K562 (cell line): ENCODE results near the gene RMI1. TPM values are rescaled to one million over a fixed set of nuclear protein-coding genes. Genes with fewer than 3 reads are reported as not detected.

ENCODE experiments used
- ARID1B ChIP-seq: fragments of 450-650 bp; IDR thresholded peaks from 2 replicates; pipeline ENCODE4 v1.6.1; 2016; ENCODE audit warnings: antibody characterized with exemption, mild to moderate bottlenecking, inconsistent platforms
- CEBPB ChIP-seq: fragments of 450-650 bp; IDR thresholded peaks from 2 replicates; pipeline ENCODE4 v1.6.1; 2016; ENCODE audit warnings: missing genetic modification characterization, missing compliant biosample characterization
- CTBP1 ChIP-seq: fragments of 450-650 bp; IDR thresholded peaks from 2 replicates; pipeline ENCODE4 v1.6.1; 2016; ENCODE audit warnings: borderline replicate concordance
- DMBX1 ChIP-seq: fragments of 250-450 bp; sonication (Bioruptor Pico); IDR thresholded peaks from 2 replicates; pipeline ENCODE4 v1.8.0; 2022; ENCODE audit warnings: inconsistent platforms, mild to moderate bottlenecking, moderate library complexity, borderline replicate concordance
- E2F8 ChIP-seq: fragments of 450-650 bp; IDR thresholded peaks from 2 replicates; pipeline ENCODE4 v1.7.1; 2018; ENCODE audit warnings: mild to moderate bottlenecking, low read depth; ENCODE audit not compliant: partially characterized antibody
- FOXA3 ChIP-seq, 2 experiments: fragments of 450-650 bp in 1 of 2; sonication (generic) in 1 of 2; formaldehyde crosslinking; IDR thresholded peaks in 1 of 2; conservative IDR thresholded peaks in 1 of 2; 2 replicates each; pipeline versions ENCODE4 v1.4.0 to v1.8.0; 2020 to 2022; ENCODE audit warnings: mild to moderate bottlenecking in 2 of 2, missing genetic modification reagents in 1 of 2
- HOMEZ ChIP-seq: fragments of 250-450 bp; sonication (Bioruptor Pico); IDR thresholded peaks from 2 replicates; pipeline ENCODE4 v1.4.0; 2020; ENCODE audit warnings: mild to moderate bottlenecking, moderate library complexity
- KHSRP ChIP-seq: fragments of 450-650 bp; IDR thresholded peaks from 2 replicates; pipeline ENCODE4 v1.6.1; 2017
- NR2F6 ChIP-seq: fragments of 450-650 bp; formaldehyde crosslinking; IDR thresholded peaks from 2 replicates; pipeline ENCODE4 v1.4.0; 2020; ENCODE audit warnings: mild to moderate bottlenecking
- PML ChIP-seq: IDR thresholded peaks from 2 replicates; pipeline ENCODE4 v1.6.1; 2012; ENCODE audit warnings: low read length, inconsistent platforms
- SMAD3 ChIP-seq: fragments of 450-650 bp; formaldehyde crosslinking; conservative IDR thresholded peaks from 2 replicates; pipeline ENCODE4 v1.4.0; 2020; ENCODE audit warnings: mild to moderate bottlenecking
- THRB ChIP-seq: fragments of 450-650 bp; formaldehyde crosslinking; conservative IDR thresholded peaks from 2 replicates; pipeline ENCODE4 v1.4.0; 2022; ENCODE audit warnings: mild to moderate bottlenecking, missing genetic modification characterization
- ZBTB17 ChIP-seq: fragments of 450-650 bp; formaldehyde crosslinking; IDR thresholded peaks from 2 replicates; pipeline ENCODE4 v1.4.0; 2020; ENCODE audit warnings: mild to moderate bottlenecking
- ZBTB2 ChIP-seq: fragments of 450-650 bp; IDR thresholded peaks from 2 replicates; pipeline ENCODE4 v1.6.1; 2016; ENCODE audit warnings: antibody characterized with exemption
- ZBTB8A ChIP-seq: fragments of 450-650 bp; IDR thresholded peaks from 2 replicates; pipeline ENCODE4 v1.6.1; 2018; ENCODE audit warnings: mild to moderate bottlenecking, moderate library complexity; ENCODE audit not compliant: partially characterized antibody
- polyA plus RNA-seq, 8 experiments: library from polyadenylated mRNA; depleted of rRNA in 4 of 8; stranded (reverse) in 5 of 8; unstranded in 3 of 8; fragments of >200 nt; fragmentation: Nextera tagmentation in 2 of 8; fragmentation: Illumina TruSeq in 1 of 8; extraction: Ambion mirVana in 2 of 8; extraction: Trizol in 1 of 8; gene quantifications; 2 replicates each; pipeline versions ENCODE4 v1.2.1 to v1.2.3, GENCODE V29; 2011 to 2014; ENCODE audit warnings: inconsistent platforms in 1 of 8, missing spikeins in 1 of 8
- total RNA-seq, 7 experiments: library from RNA; depleted of rRNA in 6 of 7; stranded (reverse); fragments of >200 nt in 6 of 7; fragmentation: Illumina TruSeq in 2 of 7; extraction: Trizol in 2 of 7; gene quantifications; 2 replicates each; pipeline versions ENCODE4 v1.2.1 to v1.2.3, GENCODE V29; 2011 to 2021; ENCODE audit warnings: low replicate concordance in 1 of 7
- TF ChIP-seq, protein P1 (sequence below): fragments of 450-650 bp; formaldehyde crosslinking; IDR thresholded peaks from 2 replicates; pipeline ENCODE4 v1.4.0; 2020; ENCODE audit warnings: mild to moderate bottlenecking
- TF ChIP-seq, protein P2 (sequence below), 2 experiments: fragments of 250-450 bp in 1 of 2; fragments of 450-650 bp in 1 of 2; sonication (Bioruptor Pico) in 1 of 2; IDR thresholded peaks; 2 replicates each; pipeline versions ENCODE4 v1.6.1 to v1.8.0; 2016 to 2021; ENCODE audit warnings: mild to moderate bottlenecking in 2 of 2, moderate library complexity in 2 of 2, missing compliant biosample characterization in 1 of 2, missing genetic modification characterization in 1 of 2

RMI1 gene
- total and polyA plus RNA-seq, 9 of the 15 experiments (the other 6 are each of a cell fraction or from before 2014, with no cell fraction given) = 3.0 to 17.4 (median 10.6) TPM

GRCh38 chr9:83965350-83966208 is 15.0 kb upstream of the RMI1 start (continued):
- TF ChIP-seq, protein P1, sequence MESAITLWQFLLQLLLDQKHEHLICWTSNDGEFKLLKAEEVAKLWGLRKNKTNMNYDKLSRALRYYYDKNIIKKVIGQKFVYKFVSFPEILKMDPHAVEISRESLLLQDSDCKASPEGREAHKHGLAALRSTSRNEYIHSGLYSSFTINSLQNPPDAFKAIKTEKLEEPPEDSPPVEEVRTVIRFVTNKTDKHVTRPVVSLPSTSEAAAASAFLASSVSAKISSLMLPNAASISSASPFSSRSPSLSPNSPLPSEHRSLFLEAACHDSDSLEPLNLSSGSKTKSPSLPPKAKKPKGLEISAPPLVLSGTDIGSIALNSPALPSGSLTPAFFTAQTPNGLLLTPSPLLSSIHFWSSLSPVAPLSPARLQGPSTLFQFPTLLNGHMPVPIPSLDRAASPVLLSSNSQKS (CRISPR knock-in tag) = 0 out of 2 replicates have a peak, but pooled peaks have one; percentile 25
- TF ChIP-seq ARID1B = 0 out of 2 replicates have a peak, but pooled peaks have one; percentile 32
- peak; percentile 69 for TF ChIP-seq E2F8
- no peak for TF ChIP-seq HOMEZ
- peak; percentile 44; the same call in 1 of the 2 replicates for TF ChIP-seq KHSRP
- 0 out of 2 replicates have a peak, but pooled peaks have one; percentile 38 for TF ChIP-seq CTBP1
- TF ChIP-seq DMBX1 (CRISPR knock-in tag) = no peak
- peak; percentile 77 for TF ChIP-seq THRB
- TF ChIP-seq ZBTB2 = no peak
- 0 out of 2 replicates have a peak, but pooled peaks have one; percentile 11 for TF ChIP-seq SMAD3 (CRISPR knock-in tag)
- 0 out of 2 replicates have a peak, but pooled peaks have one; percentile 53 for TF ChIP-seq NR2F6 (CRISPR knock-in tag)
- TF ChIP-seq ZBTB8A = no peak
- TF ChIP-seq PML = peak; percentile 35; the same call in 1 of the 2 replicates
- TF ChIP-seq ZBTB17 (CRISPR knock-in tag) = peak; percentile 25; the same call in 1 of the 2 replicates
- no peak for TF ChIP-seq FOXA3 (CRISPR knock-in tag; conservative IDR thresholded peaks at IDR 0.05 in 1 of 2, IDR thresholded peaks at IDR 0.05 in 1 of 2)
- TF ChIP-seq, protein P2, sequence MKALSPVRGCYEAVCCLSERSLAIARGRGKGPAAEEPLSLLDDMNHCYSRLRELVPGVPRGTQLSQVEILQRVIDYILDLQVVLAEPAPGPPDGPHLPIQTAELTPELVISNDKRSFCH (CRISPR knock-in tag; IDR thresholded peaks at IDR 0.05) = no peak
- TF ChIP-seq, protein P2 (tag; IDR thresholded peaks at IDR 0.05) = no peak
- peak; percentile 50; the same call in 1 of the 2 replicates for TF ChIP-seq CEBPB
